Fibroblast of skin of left quadriceps (primary cell): Measurements from ENCODE around the gene WNT11.

ENCODE experiments used
- DNase-seq, 2 experiments: peaks; one replicate each; pipeline ENCODE4 v3.0.0-alpha.2; 2013; ENCODE audit warnings: low read depth in 2 of 2

Gene WNT11

GRCh38 chr11:76218449-76219178 is 12.3 kb upstream of the WNT11 start:
- DNase-seq = no peak

GRCh38 chr11:76217653-76218160 is 11.4 kb upstream of the WNT11 start:
- no peak for DNase-seq

- DNase-seq = no peak
Observed at GRCh38 chr11:76216536-76217325, 10.4 kb upstream of the WNT11 start.

GRCh38 chr11:76215941-76216340 is 9.6 kb upstream of the WNT11 start:
- DNase-seq = no peak

- DNase-seq = no peak
Observed at GRCh38 chr11:76214968-76215548, 8.8 kb upstream of the WNT11 start.

- DNase-seq = no peak
Observed at GRCh38 chr11:76214186-76214585, 7.9 kb upstream of the WNT11 start.

- DNase-seq = no peak
Observed at GRCh38 chr11:76212086-76213035, 6.1 kb upstream of the WNT11 start.

GRCh38 chr11:76210931-76211851 is 4.9 kb upstream of the WNT11 start:
- DNase-seq = no peak

- DNase-seq = no peak
Observed at GRCh38 chr11:76209973-76210930, 4.0 kb upstream of the WNT11 start.

- no peak for DNase-seq
Observed at GRCh38 chr11:76209375-76209972, 3.2 kb upstream of the WNT11 start.

- no peak for DNase-seq
Observed at GRCh38 chr11:76208438-76209374, 2.4 kb upstream of the WNT11 start.

- DNase-seq = peak; percentile 40 to 42
Observed at GRCh38 chr11:76207642-76208401, 1.5 kb upstream of the WNT11 start.

GRCh38 chr11:76206077-76206326 is 300 bp downstream of the WNT11 start:
- no peak for DNase-seq

GRCh38 chr11:76205252-76206076 is 838 bp downstream of the WNT11 start:
- no peak for DNase-seq

GRCh38 chr11:76203937-76204336 is 2.4 kb downstream of the WNT11 start:
- no peak for DNase-seq
